K562 (cell line): ENCODE results near the gene ANGPTL3. TPM values are rescaled to one million over a fixed set of nuclear protein-coding genes. Genes with fewer than 3 reads are reported as not detected.

Source experiments
- ATAC-seq: fragments of 200-7000 bp; cut with Tn5 transposase; 3 replicates; pipeline ENCODE4 v1.9.1; 2020; ENCODE audit warnings: moderate library complexity
- BruUV-seq: library from RNA; stranded (reverse); fragments of 400-500 nt; replicated peaks from 2 replicates; lab custom pipeline; 2021; lab: Mats Ljungman, UMichigan
- CTCF ChIA-PET: fragments of 300-600 bp; formaldehyde crosslinking; extraction: SDS; loops from one replicate; lab custom pipeline; 2021; ENCODE audit warnings: low intra/inter-chr PET ratio; lab: Yijun Ruan, JAX
- POLR2A ChIA-PET: fragments of 300-600, 350-650 bp; sonication (Branson Sonifier 250); formaldehyde crosslinking; extraction: SDS; loops from one replicate; lab custom pipeline; 2021; ENCODE audit warnings: antibody characterized with exemption, inconsistent platforms; lab: Yijun Ruan, JAX
- DNase-seq, 4 experiments: peaks; one replicate each; pipeline versions ENCODE4 v3.0.0 to v3.0.0-alpha.2; 2011 to 2018; ENCODE audit warnings: low spot score in 3 of 4, mixed read lengths in 3 of 4; ENCODE audit errors: extremely low read depth in 1 of 4
- FAIRE-seq: peaks from 2 replicates; lab custom pipeline; 2011; peaks lifted over from hg19 to GRCh38; lab: Jason Lieb, UNC
- H2AFZ ChIP-seq: 2 replicates; pipeline ENCODE4 v1.6.0; 2011; ENCODE audit warnings: low read depth, low read length, control low read depth, inconsistent platforms
- H3K27ac ChIP-seq: fragments of 200-600 bp; 3 replicates; pipeline ENCODE4 v1.8.0; 2011; ENCODE audit warnings: low read depth, mild to moderate bottlenecking, control low read depth, inconsistent platforms, low read length, moderate library complexity, mixed read lengths; ENCODE audit errors: extremely low read depth
- H3K27me3 ChIP-seq, 2 experiments: fragments of 300-600 bp in 1 of 2; 2 replicates in 1 of 2; 3 replicates in 1 of 2; pipeline versions ENCODE4 v1.6.0 to v1.8.0; 2011; ENCODE audit warnings: inconsistent platforms in 2 of 2, low read length in 2 of 2, mild to moderate bottlenecking in 1 of 2, mixed read lengths in 1 of 2, moderate library complexity in 1 of 2; ENCODE audit not compliant: control insufficient read depth in 2 of 2, insufficient read depth in 2 of 2
- H3K36me3 ChIP-seq: fragments of 300-600 bp; 3 replicates; pipeline ENCODE4 v1.8.0; 2011; ENCODE audit warnings: mild to moderate bottlenecking, low read length, inconsistent platforms; ENCODE audit not compliant: control insufficient read depth, insufficient read depth
- H3K4me1 ChIP-seq, 2 experiments: fragments of 200-600 bp in 1 of 2; replicated peaks in 1 of 2; 2 replicates in 1 of 2; 3 replicates in 1 of 2; pipeline versions ENCODE4 v1.5.1 to v1.8.0; 2011; ENCODE audit warnings: inconsistent platforms in 2 of 2, low read length in 2 of 2, mild to moderate bottlenecking in 1 of 2, mixed read lengths in 1 of 2, moderate library complexity in 1 of 2; ENCODE audit not compliant: control insufficient read depth in 2 of 2, insufficient read depth in 2 of 2
- H3K4me2 ChIP-seq: 2 replicates; pipeline ENCODE4 v1.6.1; 2011; ENCODE audit warnings: low read length, control low read depth, inconsistent platforms, mixed read lengths; ENCODE audit not compliant: insufficient read depth
- H3K4me3 ChIP-seq: fragments of 200-600 bp; sonication (generic), shearing (Covaris generic); 2 replicates; pipeline ENCODE4 v1.5.1; 2016; ENCODE audit warnings: control low read depth, inconsistent platforms
- H3K79me2 ChIP-seq: fragments of 200-600 bp; 3 replicates; pipeline ENCODE4 v1.8.0; 2011; ENCODE audit warnings: low read length, inconsistent platforms; ENCODE audit not compliant: control insufficient read depth, insufficient read depth
- H3K9ac ChIP-seq, 2 experiments: 2 replicates each; pipeline versions ENCODE4 v1.6.0 to v1.6.1; 2011; ENCODE audit warnings: low read depth in 2 of 2, low read length in 2 of 2, control low read depth in 1 of 2, inconsistent platforms in 1 of 2, mild to moderate bottlenecking in 1 of 2, mixed read lengths in 1 of 2; ENCODE audit not compliant: insufficient read depth in 1 of 2
- H3K9me1 ChIP-seq: one replicate; pipeline ENCODE4 v1.6.0; 2011; ENCODE audit warnings: inconsistent platforms, mild to moderate bottlenecking, low read length, moderate library complexity; ENCODE audit not compliant: control insufficient read depth, insufficient read depth
- H3K9me3 ChIP-seq: replicated peaks from 2 replicates; pipeline ENCODE4 v1.5.1; 2011; ENCODE audit warnings: low read depth, low read length, inconsistent platforms; ENCODE audit not compliant: control insufficient read depth, insufficient read depth
- H4K20me1 ChIP-seq: replicated peaks from 2 replicates; pipeline ENCODE4 v1.6.1; 2011; ENCODE audit warnings: low read length, inconsistent platforms, mixed read lengths; ENCODE audit not compliant: control insufficient read depth, insufficient read depth
- EP300 ChIP-seq: IDR thresholded peaks from 2 replicates; pipeline ENCODE4 v1.6.1; 2012; ENCODE audit warnings: low read length, improper control_type of control experiment
- ETS2 ChIP-seq: IDR thresholded peaks from 2 replicates; pipeline ENCODE4 v1.6.1; 2016; ENCODE audit warnings: borderline replicate concordance, missing genetic modification characterization, mild to moderate bottlenecking, moderate library complexity, missing compliant biosample characterization; ENCODE audit not compliant: poor library complexity, severe bottlenecking
- HIVEP1 ChIP-seq: fragments of 250-450 bp; sonication (Bioruptor Pico); IDR thresholded peaks from 2 replicates; pipeline ENCODE4 v1.4.0; 2020; ENCODE audit warnings: mild to moderate bottlenecking
- JUND ChIP-seq, 2 experiments: IDR thresholded peaks; 2 replicates in 1 of 2; 3 replicates in 1 of 2; pipeline ENCODE4 v1.6.1; 2011; ENCODE audit warnings: borderline replicate concordance in 2 of 2, low read depth in 2 of 2, low read length in 2 of 2, improper control_type of control experiment in 1 of 2, missing biosample characterization in 1 of 2, missing genetic modification characterization in 1 of 2, missing genetic modification reagents in 1 of 2
- KLF13 ChIP-seq: fragments of 450-650 bp; IDR thresholded peaks from 2 replicates; pipeline ENCODE4 v1.6.1; 2016; ENCODE audit warnings: missing genetic modification characterization, low read depth, mild to moderate bottlenecking, missing compliant biosample characterization, moderate library complexity, borderline replicate concordance
- NFE2 ChIP-seq: IDR thresholded peaks from 2 replicates; pipeline ENCODE4 v1.6.1; 2014; ENCODE audit warnings: antibody characterized with exemption, low read depth
- NR4A1 ChIP-seq, 2 experiments: fragments of 250-450 bp in 1 of 2; fragments of 450-650 bp in 1 of 2; sonication (Bioruptor Pico) in 1 of 2; IDR thresholded peaks; 2 replicates each; pipeline versions ENCODE4 v1.4.0 to v1.6.1; 2016 to 2020; ENCODE audit warnings: mild to moderate bottlenecking in 2 of 2, missing compliant biosample characterization in 1 of 2, missing genetic modification characterization in 1 of 2, moderate library complexity in 1 of 2
- RBBP5 ChIP-seq: fragments of 200-600 bp; sonication (generic); IDR thresholded peaks from 2 replicates; pipeline ENCODE4 v1.6.1; 2012; ENCODE audit warnings: borderline replicate concordance, mild to moderate bottlenecking, low read length, control low read depth, inconsistent platforms; ENCODE audit not compliant: insufficient read depth, poor library complexity, severe bottlenecking
- SAFB2 ChIP-seq: fragments of 200-400 bp; formaldehyde crosslinking; IDR thresholded peaks from 2 replicates; pipeline ENCODE4 v1.6.1; 2018; ENCODE audit warnings: borderline replicate concordance, low read length, low read depth, moderate library complexity; ENCODE audit not compliant: severe bottlenecking
- SIN3B ChIP-seq: fragments of 450-650 bp; IDR thresholded peaks from 2 replicates; pipeline ENCODE4 v1.6.1; 2017; ENCODE audit warnings: low read depth, mild to moderate bottlenecking, moderate library complexity
- XRCC5 ChIP-seq: fragments of 200-400 bp; formaldehyde crosslinking; IDR thresholded peaks from 2 replicates; pipeline ENCODE4 v1.6.1; 2017; ENCODE audit warnings: low read depth, mild to moderate bottlenecking, low read length
- ZFX ChIP-seq: sonication (generic); formaldehyde crosslinking; IDR thresholded peaks from 2 replicates; pipeline ENCODE4 v1.8.0; 2022; ENCODE audit warnings: mild to moderate bottlenecking, missing genetic modification reagents, moderate library complexity
- ZNF384 ChIP-seq: IDR thresholded peaks from 2 replicates; pipeline ENCODE4 v1.6.1; 2012; ENCODE audit warnings: low read depth, low read length, improper control_type of control experiment
- ZNF445 ChIP-seq: fragments of 250-450 bp; sonication (Bioruptor Pico); IDR thresholded peaks from 2 replicates; pipeline ENCODE4 v1.4.0; 2020; ENCODE audit warnings: low read depth, mild to moderate bottlenecking, moderate library complexity
- ZNF583 ChIP-seq: fragments of 250-450 bp; sonication (Bioruptor Pico); IDR thresholded peaks from 2 replicates; pipeline ENCODE4 v1.4.0; 2020
- WGBS: fragments of 100-300 bp; shearing (Covaris generic); methylation state at CpG from one replicate; pipeline ENCODE4 v1.1.6; 2016; ENCODE audit warnings: low coverage, mixed read lengths; ENCODE audit not compliant: insufficient coverage; ENCODE audit errors: missing lambda C conversion rate; 5-methylcytosine and 5-hydroxymethylcytosine counted together
- in situ Hi-C: fragments of 300-500 bp; cut with MboI; formaldehyde crosslinking; loops from 4 replicates; pipeline ENCODE4 v1.15.0; 2018; ENCODE audit warnings: inconsistent platforms, mixed read lengths
- intact Hi-C: fragments of 100-400 bp; cut with micrococcal nuclease; formaldehyde crosslinking; loops from 2 replicates; pipeline ENCODE4 v1.14.2; 2022
- polyA plus RNA-seq, 8 experiments: library from polyadenylated mRNA; depleted of rRNA in 4 of 8; stranded (reverse) in 5 of 8; unstranded in 3 of 8; fragments of >200 nt; fragmentation: Nextera tagmentation in 2 of 8; fragmentation: Illumina TruSeq in 1 of 8; extraction: Ambion mirVana in 2 of 8; extraction: Trizol in 1 of 8; gene quantifications; 2 replicates each; pipeline versions ENCODE4 v1.2.1 to v1.2.3, GENCODE V29; 2011 to 2014; ENCODE audit warnings: inconsistent platforms in 1 of 8, missing spikeins in 1 of 8
- total RNA-seq, 7 experiments: library from RNA; depleted of rRNA in 6 of 7; stranded (reverse); fragments of >200 nt in 6 of 7; fragmentation: Illumina TruSeq in 2 of 7; extraction: Trizol in 2 of 7; gene quantifications; 2 replicates each; pipeline versions ENCODE4 v1.2.1 to v1.2.3, GENCODE V29; 2011 to 2021; ENCODE audit warnings: low replicate concordance in 1 of 7

The ANGPTL3 gene
- total and polyA plus RNA-seq, 9 of the 15 experiments (the other 6 are each of a cell fraction or from before 2014, with no cell fraction given), result not detected

- H3K4me1 ChIP-seq, result no peaks in the 10 kb centered on the region
- H3K9ac ChIP-seq, result no peak overlapping the region
- no peak for ATAC-seq
- ChIA-PET POLR2A (no interaction called here), CTCF (no interaction called here)
- no peaks in the 10 kb centered on the region for H3K27me3 ChIP-seq
- H3K27ac ChIP-seq, result no peak overlapping the region
- 79% methylated on average over 1 of the region's 1 CpG for WGBS
- intact Hi-C loops, result no loop called here
- H3K4me2 ChIP-seq, result no peak overlapping the region
- H3K9me1 ChIP-seq, result no peaks in the 10 kb centered on the region
- H3K4me3 ChIP-seq, result no peak overlapping the region
- BruUV-seq, result no TSS peak
- in situ Hi-C loops, result no loop called here
- DNase-seq, result no peak
- H4K20me1 ChIP-seq, result no peaks in the 10 kb centered on the region
- H3K36me3 ChIP-seq, result peaks cover 3% of the 10 kb centered on the region; the same call in 1 of the 3 replicates
- H3K9me3 ChIP-seq, result no peaks in the 10 kb centered on the region
- H3K79me2 ChIP-seq, result no peaks in the 10 kb centered on the region
- FAIRE-seq, result no peak
- H2AFZ ChIP-seq, result no peak overlapping the region
- TF ChIP-seq EP300 (no peak), SAFB2 (no peak), XRCC5 (no peak), NFE2 (no peak), ZNF384 (no peak), HIVEP1 (CRISPR knock-in tag) (no peak), ZNF445 (CRISPR knock-in tag) (no peak), ZNF583 (CRISPR knock-in tag) (no peak), KLF13 (tag) (no peak), SIN3B (no peak), RBBP5 (no peak), NR4A1 (CRISPR knock-in tag; IDR thresholded peaks at IDR 0.05) (no peak), NR4A1 (tag; IDR thresholded peaks at IDR 0.05) (no peak), JUND (IDR thresholded peaks at IDR 0.05; ENCODE audit: borderline replicate concordance, low read depth, low read length) (no peak), JUND (tag; IDR thresholded peaks at IDR 0.05; ENCODE audit: borderline replicate concordance, low read depth, low read length) (no peak), ETS2 (tag) (no peak), ZFX (no peak)
Measured at GRCh38 chr1:62654744-62655143, 57.4 kb downstream of the ANGPTL3 start.

Other genes with a start within 250 kb of the ANGPTL3 start
- gene USP1, start 160.5 kb upstream of the ANGPTL3 start, total RNA-seq (2014; rRNA removed), result 50.5 and 51.7 TPM in 2 replicates
- gene USP1, start 160.5 kb upstream of the ANGPTL3 start, total RNA-seq (2014; rRNA removed; fragmentation: Illumina TruSeq; extraction: Trizol), result 87.9 and 109 TPM in 2 replicates
- gene USP1, start 160.5 kb upstream of the ANGPTL3 start, total RNA-seq (2015; rRNA removed; fragmentation: Illumina TruSeq; extraction: Trizol), result 80.6 and 85.8 TPM in 2 replicates
- gene USP1, start 160.5 kb upstream of the ANGPTL3 start, total RNA-seq (2021), result 52.4 and 59.4 TPM in 2 replicates
- 21.1 and 30.6 TPM in 2 replicates for gene USP1, start 160.5 kb upstream of the ANGPTL3 start, polyA plus RNA-seq (2011; rRNA removed)
- 63.1 and 66.5 TPM in 2 replicates for gene USP1, start 160.5 kb upstream of the ANGPTL3 start, polyA plus RNA-seq (2014; fragmentation: Illumina TruSeq; extraction: Trizol)
- gene USP1, start 160.5 kb upstream of the ANGPTL3 start, polyA plus RNA-seq (2014; fragmentation: Nextera tagmentation; extraction: Ambion mirVana), result 10 to 100 TPM; 27.3 to 29.8 TPM
- 33.5 and 36.2 TPM in 2 replicates for gene USP1, start 160.5 kb upstream of the ANGPTL3 start, polyA plus RNA-seq (2014; rRNA removed)
- 16.4 and 29.3 TPM in 2 replicates for gene DOCK7, start 90.9 kb downstream of the ANGPTL3 start, total RNA-seq (2014; rRNA removed)
- gene DOCK7, start 90.9 kb downstream of the ANGPTL3 start, total RNA-seq (2014; rRNA removed; fragmentation: Illumina TruSeq; extraction: Trizol), result 12.7 and 16.0 TPM in 2 replicates
- 18.1 and 21.8 TPM in 2 replicates for gene DOCK7, start 90.9 kb downstream of the ANGPTL3 start, total RNA-seq (2015; rRNA removed; fragmentation: Illumina TruSeq; extraction: Trizol)
- gene DOCK7, start 90.9 kb downstream of the ANGPTL3 start, total RNA-seq (2021), result 12.6 and 18.2 TPM in 2 replicates
- gene DOCK7, start 90.9 kb downstream of the ANGPTL3 start, polyA plus RNA-seq (2011; rRNA removed), result 12.5 and 16.4 TPM in 2 replicates
- gene DOCK7, start 90.9 kb downstream of the ANGPTL3 start, polyA plus RNA-seq (2014; fragmentation: Illumina TruSeq; extraction: Trizol), result 20.9 and 35.1 TPM in 2 replicates
- gene DOCK7, start 90.9 kb downstream of the ANGPTL3 start, polyA plus RNA-seq (2014; fragmentation: Nextera tagmentation; extraction: Ambion mirVana), result 10 to 100 TPM in 1 of 2 experiments, 1 to 10 TPM in 1; 4.9 to 10.6 TPM
- gene DOCK7, start 90.9 kb downstream of the ANGPTL3 start, polyA plus RNA-seq (2014; rRNA removed), result 7.7 and 10.1 TPM in 2 replicates
- gene ATG4C, start 186.6 kb downstream of the ANGPTL3 start, total RNA-seq (2014; rRNA removed), result 7.0 and 7.6 TPM in 2 replicates
- gene ATG4C, start 186.6 kb downstream of the ANGPTL3 start, total RNA-seq (2014; rRNA removed; fragmentation: Illumina TruSeq; extraction: Trizol), result 14.4 and 17.5 TPM in 2 replicates
- gene ATG4C, start 186.6 kb downstream of the ANGPTL3 start, total RNA-seq (2015; rRNA removed; fragmentation: Illumina TruSeq; extraction: Trizol), result 9.5 and 10.4 TPM in 2 replicates
- 15.2 and 16.1 TPM in 2 replicates for gene ATG4C, start 186.6 kb downstream of the ANGPTL3 start, total RNA-seq (2021)
- gene ATG4C, start 186.6 kb downstream of the ANGPTL3 start, polyA plus RNA-seq (2011; rRNA removed), result 13.7 and 21.3 TPM in 2 replicates
- gene ATG4C, start 186.6 kb downstream of the ANGPTL3 start, polyA plus RNA-seq (2014; fragmentation: Illumina TruSeq; extraction: Trizol), result 17.5 and 22.6 TPM in 2 replicates
- 10 to 100 TPM; 35.4 to 35.8 TPM for gene ATG4C, start 186.6 kb downstream of the ANGPTL3 start, polyA plus RNA-seq (2014; fragmentation: Nextera tagmentation; extraction: Ambion mirVana)
- gene ATG4C, start 186.6 kb downstream of the ANGPTL3 start, polyA plus RNA-seq (2014; rRNA removed), result 12.1 and 14.9 TPM in 2 replicates